GM12864 (cell line): ENCODE data around the gene ASB15.

Experiments
- DNase-seq: peaks from one replicate; pipeline ENCODE4 v3.0.0-alpha.2; 2011; ENCODE audit warnings: low read depth
- H3K4me3 ChIP-seq: 2 replicates; pipeline ENCODE4 v1.5.1; 2011; ENCODE audit warnings: mild to moderate bottlenecking, low read depth, low read length, control low read depth
- TF ChIP-seq, protein P1 (sequence below): IDR thresholded peaks from 2 replicates; pipeline ENCODE4 v1.5.1; 2011; ENCODE audit warnings: low read depth, mild to moderate bottlenecking, moderate library complexity, low read length, control low read depth, inconsistent platforms; ENCODE audit errors: missing control alignments

Gene ASB15

DNA sequence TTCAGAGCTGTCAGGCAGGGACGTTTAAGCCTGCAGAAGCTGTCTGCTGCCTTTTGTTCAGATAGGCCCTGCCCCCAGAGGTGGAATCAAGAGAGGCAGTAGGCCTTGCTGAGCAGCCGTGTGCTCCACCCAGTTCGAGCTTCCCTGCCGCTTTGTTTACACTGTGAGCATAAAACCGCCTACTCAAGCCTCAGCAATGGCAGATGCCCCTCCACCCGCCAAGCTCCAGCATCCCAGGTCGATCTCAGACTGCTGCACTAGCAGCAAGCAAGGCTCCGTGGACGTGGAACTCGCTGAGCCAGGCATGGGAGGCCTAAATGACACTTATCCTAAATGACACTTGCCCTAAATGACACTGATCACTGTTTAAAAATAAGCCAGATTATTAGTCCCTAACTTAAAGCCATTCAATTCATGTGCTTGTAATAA lies 6.8 kb upstream of the ASB15 start:
- TF ChIP-seq, protein P1, sequence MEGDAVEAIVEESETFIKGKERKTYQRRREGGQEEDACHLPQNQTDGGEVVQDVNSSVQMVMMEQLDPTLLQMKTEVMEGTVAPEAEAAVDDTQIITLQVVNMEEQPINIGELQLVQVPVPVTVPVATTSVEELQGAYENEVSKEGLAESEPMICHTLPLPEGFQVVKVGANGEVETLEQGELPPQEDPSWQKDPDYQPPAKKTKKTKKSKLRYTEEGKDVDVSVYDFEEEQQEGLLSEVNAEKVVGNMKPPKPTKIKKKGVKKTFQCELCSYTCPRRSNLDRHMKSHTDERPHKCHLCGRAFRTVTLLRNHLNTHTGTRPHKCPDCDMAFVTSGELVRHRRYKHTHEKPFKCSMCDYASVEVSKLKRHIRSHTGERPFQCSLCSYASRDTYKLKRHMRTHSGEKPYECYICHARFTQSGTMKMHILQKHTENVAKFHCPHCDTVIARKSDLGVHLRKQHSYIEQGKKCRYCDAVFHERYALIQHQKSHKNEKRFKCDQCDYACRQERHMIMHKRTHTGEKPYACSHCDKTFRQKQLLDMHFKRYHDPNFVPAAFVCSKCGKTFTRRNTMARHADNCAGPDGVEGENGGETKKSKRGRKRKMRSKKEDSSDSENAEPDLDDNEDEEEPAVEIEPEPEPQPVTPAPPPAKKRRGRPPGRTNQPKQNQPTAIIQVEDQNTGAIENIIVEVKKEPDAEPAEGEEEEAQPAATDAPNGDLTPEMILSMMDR, result no peak
- no peak for DNase-seq

DNA sequence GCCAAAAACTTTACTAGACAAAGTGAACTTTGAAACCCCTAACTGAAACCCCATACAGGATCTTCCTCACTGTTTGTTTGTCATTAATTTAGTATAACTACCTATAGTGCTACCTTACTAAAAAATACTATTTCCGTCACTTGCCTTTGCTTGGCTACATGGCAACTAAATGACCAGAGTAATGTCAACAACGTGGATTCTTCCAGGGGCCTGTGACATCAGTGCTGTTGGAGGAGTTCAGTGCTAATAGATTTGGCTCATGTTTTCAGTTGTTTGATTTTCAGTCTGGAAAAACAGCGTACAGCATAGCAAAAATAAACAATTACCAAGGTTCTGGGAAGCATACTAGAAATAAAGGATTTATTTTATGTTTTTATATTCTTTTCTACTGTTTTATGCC lies 3.0 kb upstream of the ASB15 start:
- no peak for DNase-seq
- TF ChIP-seq, protein P1, result no peak
- H3K4me3 ChIP-seq, result no peak overlapping the region

More for the DNA sequence above, 6.8 kb upstream of the ASB15 start:
- H3K4me3 ChIP-seq, result no peak overlapping the region

DNA sequence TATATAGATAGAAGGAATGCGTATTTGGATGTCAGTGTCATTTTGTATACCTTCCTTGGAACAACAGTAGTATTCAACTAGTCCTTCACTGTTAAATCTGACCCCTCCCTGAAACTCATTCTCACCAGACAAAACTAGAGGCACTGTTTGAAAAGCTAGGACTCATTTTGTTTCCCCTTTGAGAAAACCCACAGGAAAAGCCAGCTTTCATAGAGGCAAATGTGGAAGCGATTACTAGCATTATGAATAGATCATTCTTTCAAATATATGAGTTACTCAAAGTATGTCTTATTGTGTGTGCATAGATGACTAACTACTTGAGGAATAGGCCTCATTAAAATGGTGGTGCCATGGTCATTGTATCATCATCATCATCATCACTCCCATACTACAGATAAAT lies 1.9 kb upstream of the ASB15 start:
- H3K4me3 ChIP-seq, result no peak overlapping the region
- DNase-seq, result no peak
- TF ChIP-seq, protein P1, result no peak

DNA sequence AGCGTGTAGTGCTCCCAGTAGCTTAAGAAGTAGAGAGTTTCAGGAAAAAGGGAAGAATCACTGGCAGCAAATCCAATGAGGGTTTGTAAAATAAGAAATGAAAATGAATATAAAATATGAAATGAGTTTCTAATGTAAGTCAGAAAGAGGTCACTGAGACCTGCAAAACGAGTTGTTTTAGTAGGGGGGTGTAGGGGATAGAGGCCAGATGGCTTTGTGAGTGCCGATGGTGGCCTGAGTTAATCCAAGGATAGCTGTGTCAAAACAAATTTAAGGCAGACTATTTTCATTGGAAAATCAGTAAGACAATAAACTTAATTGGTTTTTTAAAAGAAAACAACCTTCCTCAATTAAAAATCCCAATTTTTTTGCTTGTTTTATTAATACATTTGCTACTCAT lies 745 bp upstream of the ASB15 start:
- TF ChIP-seq, protein P1, result no peak
- H3K4me3 ChIP-seq, result no peak overlapping the region
- no peak for DNase-seq

DNA sequence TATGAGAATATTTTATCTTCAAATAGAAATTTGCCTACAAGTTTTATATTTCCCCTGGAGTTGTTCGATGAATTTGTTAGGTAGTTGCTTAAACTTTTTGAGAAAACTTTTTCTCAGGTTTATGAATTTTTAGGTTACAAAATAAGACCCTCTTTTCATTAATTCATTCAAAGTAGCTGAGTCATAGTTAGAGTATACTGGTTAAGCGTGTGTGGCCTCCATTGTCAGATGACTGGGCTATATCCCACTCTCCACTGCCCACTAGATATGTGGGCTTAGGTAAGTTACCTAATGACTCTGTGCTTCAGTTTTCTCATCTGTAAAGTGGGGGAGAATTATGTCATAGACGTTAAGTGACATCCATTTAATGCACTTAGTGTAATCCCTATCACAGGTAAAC lies 1.0 kb downstream of the ASB15 start:
- no peak overlapping the region for H3K4me3 ChIP-seq
- TF ChIP-seq, protein P1, result no peak
- DNase-seq, result no peak

DNA sequence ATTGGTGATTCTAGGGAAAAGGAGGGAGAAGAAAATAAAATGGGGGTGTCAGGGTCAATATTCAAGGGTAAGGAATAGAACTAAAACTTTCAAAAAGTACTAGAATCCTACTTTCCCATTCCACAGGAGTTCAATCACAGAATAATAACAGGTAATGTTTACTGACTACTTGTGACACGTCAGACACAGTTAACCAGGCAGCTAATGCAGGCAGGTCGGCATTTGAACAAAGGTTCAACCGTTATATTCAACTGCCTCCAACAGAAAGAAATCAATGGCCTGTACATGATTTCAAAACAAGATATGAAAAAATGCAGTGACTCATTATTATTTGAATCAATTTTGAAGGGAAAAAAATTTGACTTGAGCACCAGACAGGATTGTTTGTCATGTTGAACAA lies 3.1 kb downstream of the ASB15 start:
- H3K4me3 ChIP-seq, result no peak overlapping the region
- no peak for DNase-seq
- TF ChIP-seq, protein P1, result no peak

DNA sequence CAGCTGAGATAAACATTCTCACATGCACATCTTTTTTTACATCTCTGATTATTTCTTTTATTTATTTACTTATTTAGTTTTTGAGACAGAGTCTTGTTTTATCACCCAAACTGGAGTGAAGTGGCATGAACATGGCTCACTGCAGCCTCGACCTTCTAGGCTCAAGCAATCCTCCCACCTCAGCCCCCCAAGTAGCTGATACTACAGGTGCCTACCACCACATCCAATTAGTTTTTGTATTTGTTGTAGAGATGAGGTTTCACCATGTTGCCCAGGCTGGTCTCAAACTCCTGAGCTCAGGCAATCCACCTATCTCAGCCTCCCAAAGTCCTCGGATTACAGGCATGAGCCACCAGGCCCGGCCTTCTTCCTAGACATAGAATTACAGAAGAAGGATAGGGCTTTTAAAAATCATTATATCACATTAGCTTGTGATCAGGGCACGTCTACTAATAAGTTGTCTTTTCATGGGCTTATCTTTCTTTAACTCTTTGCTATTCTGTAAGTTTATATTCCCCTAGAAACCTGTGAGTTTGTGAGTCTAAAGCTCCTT lies 5.9 kb downstream of the ASB15 start:
- TF ChIP-seq, protein P1, result no peak
- DNase-seq, result no peak
- no peak overlapping the region for H3K4me3 ChIP-seq
